Transverse colon (tissue), 4 donors: ENCODE measurements around the gene OLAH. TPM values are rescaled to one million over a fixed set of nuclear protein-coding genes. Genes with fewer than 3 reads are reported as not detected.

Experiments used
- DNase-seq: peaks from one replicate; pipeline ENCODE4 v3.0.0-alpha.2; 2019
- H3K27ac ChIP-seq, 4 donors: fragments of 200-600 bp; sonication (generic); 2 replicates each; pipeline ENCODE4 v1.5.1; 2016 to 2018; ENCODE audit warnings: inconsistent platforms in 4 of 4
- H3K27me3 ChIP-seq: fragments of 200-600 bp; sonication (generic); 2 replicates; pipeline ENCODE4 v1.5.1; 2017; ENCODE audit warnings: inconsistent platforms
- H3K36me3 ChIP-seq, 4 donors: fragments of 200-600 bp; sonication (generic); 2 replicates each; pipeline ENCODE4 v1.5.1; 2017 to 2019; ENCODE audit warnings: inconsistent platforms in 4 of 4
- H3K4me1 ChIP-seq, 4 donors: fragments of 200-600 bp; sonication (generic); 2 replicates each; pipeline ENCODE4 v1.5.1; 2017 to 2020; ENCODE audit warnings: inconsistent platforms in 4 of 4
- H3K4me3 ChIP-seq, 4 donors: fragments of 200-600 bp; sonication (generic); 1 replicate in 1 of 4; 2 replicates in 3 of 4; pipeline versions ENCODE4 v1.5.1 to v1.6.1; 2017 to 2019; ENCODE audit warnings: inconsistent platforms in 4 of 4
- H3K9me3 ChIP-seq, 2 donors: fragments of 200-600 bp; sonication (generic); 2 replicates each; pipeline ENCODE4 v1.5.1; 2017 to 2019; ENCODE audit warnings: inconsistent platforms in 2 of 2
- EP300 ChIP-seq: sonication (generic); formaldehyde crosslinking; IDR thresholded peaks from one replicate; pipeline ENCODE4 v1.6.1; 2017; ENCODE audit warnings: antibody characterized with exemption, low read depth
- POLR2A ChIP-seq: fragments of 450-650 bp; IDR thresholded peaks from one replicate; pipeline ENCODE4 v1.6.1; 2016; ENCODE audit warnings: antibody characterized with exemption, mild to moderate bottlenecking, moderate library complexity
- POLR2AphosphoS5 ChIP-seq, 3 donors: sonication (generic); formaldehyde crosslinking; IDR thresholded peaks; one replicate each; pipeline ENCODE4 v1.6.1; 2016; ENCODE audit warnings: antibody characterized with exemption in 3 of 3
- WGBS, 2 donors: methylation state at CpG; one replicate each; pipeline ENCODE4 v1.1.5; 2018; ENCODE audit warnings: low coverage in 1 of 2; 5-methylcytosine and 5-hydroxymethylcytosine counted together
- in situ Hi-C, 4 donors: fragments of 200-750 bp; cut with MboI; loops; one replicate each; pipeline versions ENCODE4 v1.15.0 to v1.15.1; 2017; ENCODE audit warnings: low sequenced_read_pairs in 3 of 4, low pct_ligation_motif_present in 1 of 4, low pct_unique_long_range_greater_than_20kb in 1 of 4
- intact Hi-C: fragments of 100-400 bp; cut with DNase I; formaldehyde crosslinking; loops from one replicate; pipeline ENCODE4 v1.15.1; 2023; ENCODE audit warnings: low total_unique reads
- total RNA-seq, 4 donors: library from RNA; depleted of rRNA; stranded (reverse); fragments of >200 nt; gene quantifications; one replicate each; pipeline ENCODE4 v1.1.0, GENCODE V29; 2016
- TF ChIP-seq, protein P1 (sequence below), 5 experiments: fragments of 200-600 bp in 3 of 5; fragments of 450-650 bp in 2 of 5; sonication (generic) in 3 of 5; IDR thresholded peaks; 1 replicate in 2 of 5; 2 replicates in 3 of 5; pipeline ENCODE4 v1.5.1; 2016 to 2017; ENCODE audit warnings: antibody characterized with exemption in 5 of 5, inconsistent platforms in 3 of 5, mild to moderate bottlenecking in 2 of 5, moderate library complexity in 1 of 5

OLAH gene
- total RNA-seq, 4 donors from 2014 or later = not detected

- no peaks in the 10 kb centered on the region for H3K36me3 ChIP-seq
- intact Hi-C loops (no loop called here), in situ Hi-C loops (no loop called here)
- H3K27ac ChIP-seq = no peak overlapping the region
- no peaks in the 10 kb centered on the region for H3K9me3 ChIP-seq
- TF ChIP-seq, protein P1, sequence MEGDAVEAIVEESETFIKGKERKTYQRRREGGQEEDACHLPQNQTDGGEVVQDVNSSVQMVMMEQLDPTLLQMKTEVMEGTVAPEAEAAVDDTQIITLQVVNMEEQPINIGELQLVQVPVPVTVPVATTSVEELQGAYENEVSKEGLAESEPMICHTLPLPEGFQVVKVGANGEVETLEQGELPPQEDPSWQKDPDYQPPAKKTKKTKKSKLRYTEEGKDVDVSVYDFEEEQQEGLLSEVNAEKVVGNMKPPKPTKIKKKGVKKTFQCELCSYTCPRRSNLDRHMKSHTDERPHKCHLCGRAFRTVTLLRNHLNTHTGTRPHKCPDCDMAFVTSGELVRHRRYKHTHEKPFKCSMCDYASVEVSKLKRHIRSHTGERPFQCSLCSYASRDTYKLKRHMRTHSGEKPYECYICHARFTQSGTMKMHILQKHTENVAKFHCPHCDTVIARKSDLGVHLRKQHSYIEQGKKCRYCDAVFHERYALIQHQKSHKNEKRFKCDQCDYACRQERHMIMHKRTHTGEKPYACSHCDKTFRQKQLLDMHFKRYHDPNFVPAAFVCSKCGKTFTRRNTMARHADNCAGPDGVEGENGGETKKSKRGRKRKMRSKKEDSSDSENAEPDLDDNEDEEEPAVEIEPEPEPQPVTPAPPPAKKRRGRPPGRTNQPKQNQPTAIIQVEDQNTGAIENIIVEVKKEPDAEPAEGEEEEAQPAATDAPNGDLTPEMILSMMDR (IDR thresholded peaks at IDR 0.05) = no peak
- no peak for TF ChIP-seq POLR2AphosphoS5 (IDR thresholded peaks at IDR 0.05)
- TF ChIP-seq POLR2A = no peak
- no peak for TF ChIP-seq EP300
- DNase-seq = no peak
- WGBS, 2 donors = 88 to 95% methylated on average over 5 of the region's 5 CpGs
- H3K4me1 ChIP-seq = no peaks in the 10 kb centered on the region
- no peaks in the 10 kb centered on the region for H3K27me3 ChIP-seq
- H3K4me3 ChIP-seq = no peak overlapping the region
Observed at GRCh38 chr10:15067154-15067553, 23.4 kb downstream of the OLAH start.

DNA sequence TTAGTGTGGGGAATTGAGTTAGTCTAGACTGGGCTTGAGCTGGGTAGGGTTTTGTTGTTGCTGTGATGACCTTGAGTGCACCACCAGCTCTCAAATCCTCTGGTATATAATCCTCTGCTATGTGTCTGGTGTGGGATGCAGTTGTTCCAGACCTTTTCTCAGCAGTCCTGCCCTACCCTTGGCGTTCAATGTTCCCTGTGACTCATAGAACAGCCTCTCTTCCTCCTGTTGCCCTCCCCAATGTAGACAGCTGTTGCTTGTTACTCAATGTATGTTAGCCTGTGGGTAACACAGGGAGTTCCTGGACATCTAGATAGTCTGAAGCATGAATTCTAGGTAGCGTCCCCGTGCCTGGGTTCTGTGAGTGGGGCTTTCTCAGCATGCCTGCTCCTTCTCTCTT, 25.1 kb downstream of the OLAH start:
- DNase-seq = no peak
- in situ Hi-C loops = no loop called here
- Histone ChIP-seq H3K4me1 (no peaks in the 10 kb centered on the region), H3K9me3 (no peaks in the 10 kb centered on the region), H3K4me3 (no peak overlapping the region), H3K27ac (no peak overlapping the region), H3K36me3 (no peaks in the 10 kb centered on the region), H3K27me3 (no peaks in the 10 kb centered on the region)
- TF ChIP-seq POLR2AphosphoS5 (IDR thresholded peaks at IDR 0.05) (no peak), POLR2A (no peak), EP300 (no peak)
- TF ChIP-seq, protein P1 (IDR thresholded peaks at IDR 0.05) = no peak
- WGBS, 2 donors = 77 to 78% methylated on average over 3 of the region's 3 CpGs
- intact Hi-C loops = no loop called here

GRCh38 chr10:15069230-15069629, 25.5 kb downstream of the OLAH start:
- Histone ChIP-seq H3K36me3 (no peaks in the 10 kb centered on the region), H3K4me1 (no peaks in the 10 kb centered on the region), H3K9me3 (no peaks in the 10 kb centered on the region), H3K27ac (no peak overlapping the region), H3K27me3 (no peaks in the 10 kb centered on the region), H3K4me3 (no peak overlapping the region)
- TF ChIP-seq EP300 = no peak
- TF ChIP-seq, protein P1 (IDR thresholded peaks at IDR 0.05) = no peak
- TF ChIP-seq POLR2A = no peak
- TF ChIP-seq POLR2AphosphoS5 (IDR thresholded peaks at IDR 0.05) = no peak
- DNase-seq = no peak
- in situ Hi-C loops = no loop called here
- WGBS, 2 donors = 61 to 70% methylated on average over 2 to 4 of the region's 4 CpGs
- intact Hi-C loops = no loop called here

GRCh38 chr10:15072358-15072757, 28.6 kb downstream of the OLAH start:
- no peak overlapping the region for H3K27ac ChIP-seq
- no peak for DNase-seq

More at GRCh38 chr10:15072358-15072757, 28.6 kb downstream of the OLAH start:
- H3K4me3 ChIP-seq = no peak overlapping the region
- H3K36me3 ChIP-seq = no peaks in the 10 kb centered on the region
- H3K27me3 ChIP-seq = no peaks in the 10 kb centered on the region
- in situ Hi-C loops = no loop called here
- intact Hi-C loops = no loop called here
- TF ChIP-seq EP300 = no peak
- no peak for TF ChIP-seq POLR2AphosphoS5 (IDR thresholded peaks at IDR 0.05)
- TF ChIP-seq, protein P1 (IDR thresholded peaks at IDR 0.05) = no peak
- no peak for TF ChIP-seq POLR2A
- H3K9me3 ChIP-seq = no peaks in the 10 kb centered on the region
- H3K4me1 ChIP-seq = no peaks in the 10 kb centered on the region
- 92% methylated on average over 5 of the region's 5 CpGs; no CpG with 5 or more reads in 1 of the 2 donors for WGBS, 2 donors
